GM10847 (cell line): Measurements from ENCODE around the gene MNT.

Experiments
- POLR2A ChIP-seq: IDR thresholded peaks from 2 replicates; pipeline ENCODE4 v1.6.1; 2011; ENCODE audit not compliant: insufficient read length; ENCODE audit errors: extremely low read depth

The MNT gene

GRCh38 chr17:2364763-2365116, 36.1 kb downstream of the MNT start:
- no peak for TF ChIP-seq POLR2A

DNA sequence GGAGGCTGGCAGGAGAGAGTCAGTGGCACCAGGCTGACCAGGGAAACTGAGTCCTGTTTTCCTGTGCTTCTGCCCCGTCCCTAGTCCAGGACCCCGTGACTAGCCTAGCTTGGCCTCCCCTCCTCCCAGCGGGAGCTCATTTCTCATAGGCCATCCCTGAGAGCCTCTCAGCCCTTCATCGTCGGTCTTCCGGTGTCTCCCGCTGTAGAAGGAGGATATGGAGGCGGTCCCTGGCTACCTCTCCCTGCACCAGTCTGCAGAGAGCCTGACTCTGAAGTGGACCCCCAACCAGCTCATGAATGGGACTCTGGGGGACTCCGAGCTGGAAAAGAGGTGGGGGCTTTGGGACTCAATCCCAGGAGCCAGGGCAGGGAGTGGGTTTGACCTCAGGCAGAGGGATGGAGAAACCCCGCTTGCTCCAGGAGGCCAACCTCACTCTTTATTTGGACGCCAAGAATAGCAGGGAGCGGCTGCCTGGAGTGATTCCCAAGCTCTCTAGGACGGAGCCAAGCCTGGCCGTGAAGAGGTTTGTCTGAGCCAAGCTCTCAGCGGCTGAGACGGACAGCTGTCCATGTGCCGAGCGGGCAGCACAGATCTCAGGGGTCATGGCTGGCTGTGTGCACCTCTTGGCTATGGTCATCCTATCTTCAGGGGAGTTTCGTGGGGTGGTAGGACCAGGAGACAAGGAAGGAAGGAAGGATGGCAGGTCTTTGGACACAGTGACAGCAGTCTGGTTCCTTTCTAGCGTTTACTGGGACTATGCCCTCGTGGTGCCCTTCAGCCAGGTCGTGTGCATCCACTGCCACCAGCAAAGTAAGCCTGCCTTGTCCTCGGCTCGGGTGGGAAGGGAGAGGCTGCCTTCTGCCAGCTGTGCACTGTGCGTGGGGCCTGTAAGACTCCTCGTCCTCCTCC, 36.8 kb downstream of the MNT start:
- TF ChIP-seq POLR2A: no peak

DNA sequence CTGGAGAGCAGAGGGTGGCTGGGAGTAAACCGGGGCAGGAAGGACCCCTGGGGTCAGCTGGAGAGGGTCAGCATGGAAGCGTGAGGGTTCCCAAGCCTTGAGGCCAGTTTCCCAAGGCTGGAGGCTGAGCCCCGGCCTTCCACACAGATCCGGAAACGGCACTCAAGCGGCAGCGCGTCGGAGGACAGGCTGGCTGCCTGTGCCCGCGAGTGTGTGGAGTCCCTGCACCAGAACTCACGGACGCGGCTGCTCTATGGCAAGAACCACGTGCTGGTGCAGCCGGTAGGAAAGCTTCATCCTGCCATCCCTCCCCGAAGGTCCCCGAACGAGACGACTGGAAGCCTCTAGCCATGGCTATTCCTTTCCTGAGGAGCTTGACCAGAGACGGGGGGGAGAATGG, 37.5 kb downstream of the MNT start:
- no peak for TF ChIP-seq POLR2A

- no peak for TF ChIP-seq POLR2A
Observed at GRCh38 chr17:2362881-2363280, 38.0 kb downstream of the MNT start.

GRCh38 chr17:2362416-2362815, 38.4 kb downstream of the MNT start:
- no peak for TF ChIP-seq POLR2A

DNA sequence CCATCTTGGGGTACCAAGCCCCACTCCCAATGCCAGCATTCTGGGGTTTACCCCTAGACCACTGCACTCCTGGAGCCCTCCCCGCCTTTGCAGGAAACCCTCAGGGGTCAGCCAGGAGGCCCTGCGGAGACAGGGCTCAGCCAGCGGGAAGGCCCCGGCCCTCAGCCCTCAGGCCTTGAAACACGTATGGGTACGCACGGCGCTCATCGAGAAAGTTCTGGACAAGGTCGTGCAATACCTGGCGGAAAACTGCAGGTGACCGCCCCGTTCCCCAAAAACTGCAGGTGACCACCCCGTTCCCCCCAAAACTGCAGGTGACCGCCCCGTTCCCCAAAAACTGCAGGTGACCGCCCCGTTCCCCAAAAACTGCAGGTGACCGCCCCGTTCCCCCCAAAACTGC, 38.8 kb downstream of the MNT start:
- TF ChIP-seq POLR2A: no peak

DNA sequence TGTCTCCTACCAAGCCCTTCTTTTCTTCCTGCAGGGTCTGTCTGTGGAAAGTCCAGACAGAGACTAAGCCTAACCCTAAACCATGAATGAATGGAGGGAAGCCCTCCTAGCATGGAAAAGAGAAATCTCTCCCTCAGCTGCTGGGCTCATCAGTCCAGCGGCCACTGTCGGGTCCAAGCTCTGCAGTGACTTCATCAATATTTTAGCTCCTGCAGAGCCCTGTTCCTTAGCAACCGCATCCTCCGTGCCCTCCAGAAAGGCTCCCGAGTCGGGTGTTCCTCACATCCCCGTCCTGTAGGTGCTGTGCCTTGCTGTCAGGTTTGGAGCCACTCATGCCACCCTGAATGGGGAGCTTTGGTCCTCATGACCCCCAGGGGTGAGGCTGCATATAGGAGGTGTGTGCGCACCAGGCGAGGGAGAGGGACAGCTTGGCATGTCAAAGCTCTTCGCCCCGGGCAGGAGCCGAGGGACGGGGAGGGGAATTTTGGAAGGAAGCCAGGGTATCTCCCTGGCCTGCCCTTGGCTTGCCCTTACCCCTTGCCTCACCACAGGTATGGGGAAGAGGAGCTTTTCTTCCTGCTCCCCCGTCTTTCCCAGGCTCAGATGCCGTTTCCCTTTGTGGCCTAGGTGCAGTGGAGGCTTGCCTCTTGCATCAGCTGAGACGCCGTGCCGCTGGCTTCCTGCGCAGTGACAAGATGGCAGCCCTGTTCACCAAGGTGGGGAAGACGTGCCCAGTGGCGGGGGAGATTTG, 39.7 kb downstream of the MNT start:
- no peak for TF ChIP-seq POLR2A

- TF ChIP-seq POLR2A: no peak
Observed at GRCh38 chr17:2357931-2358434, 42.9 kb downstream of the MNT start.

GRCh38 chr17:2357237-2357636, 43.6 kb downstream of the MNT start:
- TF ChIP-seq POLR2A: no peak

DNA sequence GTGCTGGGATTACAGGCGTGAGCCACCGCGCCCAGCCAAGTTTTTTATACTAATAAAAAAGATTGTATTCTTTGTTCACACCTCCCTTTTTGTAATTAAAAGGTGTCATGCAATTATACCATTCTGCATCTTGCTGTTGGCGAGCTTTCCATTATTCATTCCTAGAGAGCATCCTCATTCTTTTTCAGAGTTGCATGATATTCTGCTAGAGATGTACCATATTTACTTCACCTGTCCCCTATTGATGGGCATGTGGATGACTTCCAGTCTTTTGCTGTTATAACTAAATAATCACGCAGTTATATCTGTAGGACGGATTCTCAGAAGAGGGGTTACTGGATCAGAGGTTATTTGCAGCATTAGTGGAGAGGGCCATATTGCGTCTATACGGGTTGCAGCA, 46.5 kb downstream of the MNT start:
- no peak for TF ChIP-seq POLR2A

GRCh38 chr17:2351269-2351668, 49.6 kb downstream of the MNT start:
- TF ChIP-seq POLR2A: no peak

DNA sequence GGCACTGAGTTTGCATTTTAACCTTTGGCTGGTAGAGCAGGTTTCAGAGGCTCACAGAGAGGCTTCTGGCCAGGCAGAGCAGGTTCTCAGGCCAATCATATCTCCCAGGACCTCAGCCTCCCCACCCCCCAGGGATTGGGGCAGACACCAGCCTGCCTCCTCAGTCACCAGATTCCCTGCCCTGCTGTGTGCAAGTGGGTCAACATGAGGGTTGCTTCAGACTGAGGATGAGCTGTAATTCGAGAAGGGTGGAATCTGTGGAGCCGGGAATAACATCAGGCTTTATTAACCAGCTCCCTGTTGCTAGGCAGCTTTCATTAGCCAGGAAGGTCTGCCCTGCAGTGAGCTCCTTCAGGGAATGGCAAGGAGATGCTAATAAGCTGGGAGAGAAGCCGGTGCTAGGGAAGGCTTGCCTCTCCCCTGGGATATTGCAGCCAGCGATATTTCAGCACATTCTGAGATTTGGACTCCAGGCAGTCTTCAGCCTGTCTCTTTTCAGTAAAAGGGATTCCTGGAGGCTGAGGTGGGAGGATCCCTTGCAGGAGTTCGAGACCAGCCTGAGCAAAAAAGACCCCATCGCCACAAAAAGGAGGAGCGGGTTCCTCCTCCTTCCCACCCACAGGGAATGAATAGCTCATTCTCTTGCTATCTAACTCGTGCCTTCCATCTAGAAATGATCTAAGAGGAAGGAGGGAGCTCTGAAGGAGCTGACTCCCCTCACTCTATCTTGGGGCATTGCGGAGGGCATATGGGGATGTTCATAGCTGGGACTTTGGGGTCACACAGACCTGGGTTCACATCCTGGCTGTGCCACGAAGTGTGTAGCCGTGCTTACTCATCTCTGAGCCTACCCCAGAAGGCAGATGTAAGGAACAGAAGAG, 52.8 kb downstream of the MNT start:
- no peak for TF ChIP-seq POLR2A

- no peak for TF ChIP-seq POLR2A
Observed at GRCh38 chr17:2346475-2346874, 54.4 kb downstream of the MNT start.

GRCh38 chr17:2344528-2344927, 56.3 kb downstream of the MNT start:
- TF ChIP-seq POLR2A: no peak

GRCh38 chr17:2343421-2343820, 57.4 kb downstream of the MNT start:
- TF ChIP-seq POLR2A: no peak
